Skin of body (tissue), 3 donors: ENCODE measurements around the gene CACNB3. TPM values are rescaled to one million over a fixed set of nuclear protein-coding genes. Genes with fewer than 3 reads are reported as not detected.
"Not testable (repeated sequence)": the region's sequence is repeated elsewhere in the genome, so short reads cannot be mapped to it uniquely, and the experiment has no call there.

ENCODE experiments used
- DNase-seq: peaks from one replicate; lab custom pipeline; 2025; lab: John Stamatoyannopoulos, UW
- small RNA-seq: library from RNA; depleted of rRNA; stranded (forward); fragments of <200 nt; gene quantifications from one replicate; pipeline ENCODE3, GENCODE V24; 2014; ENCODE audit warnings: low replicate concordance
- total RNA-seq: library from RNA; depleted of rRNA; stranded (reverse); fragments of >200 nt; gene quantifications from one replicate; pipeline ENCODE4 v1.2.3, GENCODE V29; 2014

The CACNB3 gene
- total RNA-seq, 1 donor from 2014 or later, result 10.8 TPM

GRCh38 chr12:48854932-48855331 lies 36.6 kb downstream of the CACNB3 start:
- not testable (repeated sequence) for DNase-seq

- DNase-seq, result no peak
Observed at GRCh38 chr12:48856379-48856778, 38.1 kb downstream of the CACNB3 start.

- no peak for DNase-seq
Observed at GRCh38 chr12:48857278-48857994, 39.1 kb downstream of the CACNB3 start.

- DNase-seq, result no peak
Observed at GRCh38 chr12:48858043-48858442, 39.7 kb downstream of the CACNB3 start.

GRCh38 chr12:48859607-48860006 lies 41.3 kb downstream of the CACNB3 start:
- DNase-seq, result no peak

- DNase-seq, result not testable (repeated sequence)
Observed at GRCh38 chr12:48860236-48860635, 41.9 kb downstream of the CACNB3 start.

- DNase-seq, result no peak
Observed at GRCh38 chr12:48861111-48861510, 42.8 kb downstream of the CACNB3 start.

GRCh38 chr12:48862760-48863159 lies 44.5 kb downstream of the CACNB3 start:
- DNase-seq, result no peak

GRCh38 chr12:48863291-48863690 lies 45.0 kb downstream of the CACNB3 start:
- no peak for DNase-seq

- peak; percentile 88 for DNase-seq
Observed at GRCh38 chr12:48865281-48866051, 47.2 kb downstream of the CACNB3 start, which contains the start of gene RND1. TSS of gene RND1 (minus strand) at chr12:48865870. CDS start at chr12:48865767, 103 bp downstream.

- DNase-seq, result no peak
Observed at GRCh38 chr12:48866052-48866711, 47.9 kb downstream of the CACNB3 start.

- DNase-seq, result no peak
Observed at GRCh38 chr12:48868451-48868850, 50.2 kb downstream of the CACNB3 start.

- DNase-seq, result no peak
Observed at GRCh38 chr12:48869191-48869590, 50.9 kb downstream of the CACNB3 start.

- no peak for DNase-seq
Observed at GRCh38 chr12:48873096-48873495, 54.8 kb downstream of the CACNB3 start.

GRCh38 chr12:48873534-48873933 lies 55.2 kb downstream of the CACNB3 start:
- DNase-seq, result not testable (repeated sequence)

GRCh38 chr12:48875944-48876515 lies 57.7 kb downstream of the CACNB3 start:
- DNase-seq, result no peak

Small RNA genes lying within 50 kb of the gene (small RNA-seq; reads per million reads assigned to genes)
- gene MIR4701 (not detected), gene RF00019 (not detected)

Other genes with a start within 250 kb of the CACNB3 start
- not detected for gene LALBA, start 248.4 kb upstream of the CACNB3 start, total RNA-seq
- 43.3 TPM for gene KANSL2, start 136.3 kb upstream of the CACNB3 start, total RNA-seq
- gene CCNT1, start 101.8 kb upstream of the CACNB3 start, total RNA-seq, result 29.4 TPM
- 34.8 TPM for gene ADCY6, start 29.4 kb upstream of the CACNB3 start, total RNA-seq
- 43.3 TPM for gene DDX23, start 33.7 kb downstream of the CACNB3 start, total RNA-seq
- gene RND1, start 47.4 kb downstream of the CACNB3 start, total RNA-seq, result 1.1 TPM
- gene FKBP11, start 107.0 kb downstream of the CACNB3 start, total RNA-seq, result 16.4 TPM
- gene ARF3, start 139.0 kb downstream of the CACNB3 start, total RNA-seq, result 24.6 TPM
- 3.8 TPM for gene WNT10B, start 153.2 kb downstream of the CACNB3 start, total RNA-seq
- not detected for gene WNT1, start 159.8 kb downstream of the CACNB3 start, total RNA-seq
- 0.69 TPM for gene DDN, start 180.9 kb downstream of the CACNB3 start, total RNA-seq
- 33.2 TPM for gene PRKAG1, start 200.3 kb downstream of the CACNB3 start, total RNA-seq
- gene KMT2D, start 242.3 kb downstream of the CACNB3 start, total RNA-seq, result 44.0 TPM